ENCODE results near the gene UCHL5. TPM values are rescaled to one million over a fixed set of nuclear protein-coding genes. Genes with fewer than 3 reads are reported as not detected.
A peak's percentile ranks its signal among the peaks of the same experiment; 100 is the strongest.
"Not testable (repeated sequence)": the region's sequence is repeated elsewhere in the genome, so short reads cannot be mapped to it uniquely, and the experiment has no call there.

Gene UCHL5
- total RNA-seq, 3 donors from 2014 or later: 87.3 to 108 (median 87.8) TPM

DNA sequence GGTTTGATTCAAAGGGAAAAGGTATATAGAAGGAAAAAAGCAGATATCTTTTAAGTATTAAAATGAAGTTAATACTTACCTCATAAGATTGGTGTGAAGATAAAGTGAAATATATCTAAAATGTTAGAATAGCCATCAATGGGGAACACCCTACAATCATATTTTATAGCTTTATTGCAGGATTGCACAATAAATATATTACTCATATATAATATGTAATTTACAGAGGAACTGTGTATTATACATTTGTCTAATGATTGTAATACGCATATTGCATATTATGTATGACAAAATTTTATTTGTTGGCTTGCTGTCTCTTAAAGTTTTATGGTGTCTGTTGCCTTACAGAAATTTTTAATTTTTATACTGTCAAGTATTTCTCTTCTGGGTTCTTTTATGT is 47.8 kb downstream of the UCHL5 start:
- DNase-seq (no peak), ATAC-seq (no peak)
- no peaks in the 10 kb centered on the region for H3K4me1 Mint-ChIP-seq (ENCODE audit: low read depth)
- no peak overlapping the region for H3K4me3 Mint-ChIP-seq
- H3K36me3 Mint-ChIP-seq (ENCODE audit: insufficient read depth): peaks cover 8% of the 10 kb centered on the region
- no peaks in the 10 kb centered on the region for H3K27me3 Mint-ChIP-seq (ENCODE audit: low read depth)
- H3K9me3 Mint-ChIP-seq: peaks cover 2% of the 10 kb centered on the region

DNA sequence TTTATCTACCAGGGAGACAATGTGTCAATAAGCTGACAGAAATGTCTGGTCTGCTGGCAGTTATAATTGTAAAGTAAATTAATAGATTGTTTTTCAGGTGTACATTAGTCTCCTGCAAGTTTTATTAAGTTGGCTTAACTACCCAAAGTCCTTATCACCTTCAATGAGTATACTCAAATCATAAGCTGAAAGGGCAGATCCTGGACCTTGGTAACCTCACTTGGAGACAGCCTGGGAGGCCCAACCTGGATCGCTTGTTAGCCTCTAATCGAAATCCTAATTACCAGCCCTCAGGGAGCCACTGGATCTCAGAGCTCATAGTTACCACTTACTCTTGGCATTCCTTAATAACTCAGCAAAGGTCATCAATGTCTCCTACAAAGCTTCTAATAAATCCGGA is 49.7 kb downstream of the UCHL5 start:
- H3K27me3 Mint-ChIP-seq (ENCODE audit: low read depth): no peaks in the 10 kb centered on the region
- H3K9me3 Mint-ChIP-seq: peaks cover 14% of the 10 kb centered on the region
- H3K4me1 Mint-ChIP-seq (ENCODE audit: low read depth): peaks cover 2% of the 10 kb centered on the region
- DNase-seq (no peak), ATAC-seq (no peak)
- peaks cover 14% of the 10 kb centered on the region for H3K36me3 Mint-ChIP-seq (ENCODE audit: insufficient read depth)
- no peak overlapping the region for H3K4me3 Mint-ChIP-seq

GRCh38 chr1:193005785-193006184 is 53.4 kb downstream of the UCHL5 start:
- peaks cover 2% of the 10 kb centered on the region for H3K4me1 Mint-ChIP-seq (ENCODE audit: low read depth)
- H3K9me3 Mint-ChIP-seq: peaks cover 19% of the 10 kb centered on the region
- no peaks in the 10 kb centered on the region for H3K27me3 Mint-ChIP-seq (ENCODE audit: low read depth)
- ATAC-seq (no peak), DNase-seq (no peak)
- H3K4me3 Mint-ChIP-seq: no peak overlapping the region
- peaks cover 39% of the 10 kb centered on the region for H3K36me3 Mint-ChIP-seq (ENCODE audit: insufficient read depth)

DNA sequence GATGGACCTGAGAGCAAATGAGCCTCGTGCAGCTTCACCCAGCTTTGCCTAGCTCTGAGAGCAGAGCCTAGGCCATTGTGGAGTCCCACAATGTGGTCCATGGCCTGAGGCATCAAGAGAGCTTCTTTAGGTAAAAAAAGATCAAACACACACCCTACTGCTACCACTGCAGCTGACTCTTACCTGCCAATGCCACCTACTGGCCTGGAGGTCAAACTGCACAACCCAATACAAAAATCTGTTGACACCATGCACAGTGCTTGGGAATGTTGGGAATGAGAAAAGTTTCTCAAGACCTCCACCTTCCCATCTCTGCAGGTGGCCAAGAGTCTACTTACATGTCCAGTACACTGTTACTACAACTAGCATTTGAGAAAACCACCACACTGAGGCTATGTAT is 60.6 kb downstream of the UCHL5 start:
- Mint-ChIP-seq H3K27me3 (ENCODE audit: low read depth) (no peaks in the 10 kb centered on the region), H3K9me3 (peaks cover 7% of the 10 kb centered on the region), H3K36me3 (ENCODE audit: insufficient read depth) (peaks cover 50% of the 10 kb centered on the region), H3K4me1 (ENCODE audit: low read depth) (no peaks in the 10 kb centered on the region), H3K4me3 (no peak overlapping the region)
- DNase-seq (no peak), ATAC-seq (no peak)

DNA sequence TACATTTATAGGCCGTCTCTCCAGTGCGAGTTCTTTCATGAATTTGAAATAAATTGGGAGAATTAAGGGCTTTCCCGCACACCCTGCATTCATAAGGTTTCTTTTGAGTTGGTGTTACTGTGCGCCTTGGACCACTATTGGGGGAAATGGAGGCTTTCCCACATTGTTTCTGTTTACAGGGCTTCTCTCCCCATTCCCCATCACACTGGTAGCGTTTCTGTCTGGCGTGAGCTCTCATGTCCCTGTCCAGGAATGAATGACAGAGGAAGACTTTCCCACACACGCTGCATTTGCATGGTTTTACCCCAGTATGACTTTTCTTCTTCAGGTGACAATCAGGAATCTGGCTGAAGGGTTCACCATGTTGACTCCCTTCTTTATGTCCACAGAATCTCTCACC is 65.0 kb downstream of the UCHL5 start:
- H3K27me3 Mint-ChIP-seq (ENCODE audit: low read depth): no peaks in the 10 kb centered on the region
- ATAC-seq: no peak
- H3K4me1 Mint-ChIP-seq (ENCODE audit: low read depth): no peaks in the 10 kb centered on the region
- H3K4me3 Mint-ChIP-seq: no peak overlapping the region
- no peak for DNase-seq
- H3K9me3 Mint-ChIP-seq: peaks cover 3% of the 10 kb centered on the region
- peaks cover 27% of the 10 kb centered on the region for H3K36me3 Mint-ChIP-seq (ENCODE audit: insufficient read depth)

DNA sequence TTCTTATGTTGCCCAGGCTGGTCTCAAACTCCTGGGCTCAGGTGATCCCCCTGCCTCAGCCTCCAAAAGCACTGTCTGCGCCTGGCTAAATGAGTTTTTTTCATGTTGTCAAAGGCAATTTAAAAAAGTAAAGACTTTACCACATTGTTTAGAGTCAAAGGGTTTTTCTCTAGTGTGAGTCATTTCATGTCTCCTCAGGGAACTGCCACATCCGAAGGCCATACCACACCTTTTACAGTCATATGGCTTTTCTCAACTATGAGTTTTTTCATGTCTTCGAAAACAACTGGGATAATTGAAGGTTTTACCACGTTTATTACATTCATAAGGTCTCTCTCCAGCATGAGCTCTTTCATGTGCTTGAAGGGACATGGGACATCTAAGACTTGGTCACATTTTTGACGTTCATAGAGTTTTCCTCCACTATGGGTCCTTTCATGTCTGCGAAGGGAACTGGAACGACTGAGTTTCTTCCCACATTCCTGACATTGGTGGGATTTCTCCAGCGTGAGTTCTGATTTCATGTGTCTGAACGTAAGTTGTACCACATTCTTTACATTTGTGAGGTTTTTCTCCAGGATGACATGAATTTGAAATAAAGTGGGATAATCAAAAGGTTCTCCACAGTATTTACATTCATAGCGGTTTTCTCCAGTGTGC is 65.6 kb downstream of the UCHL5 start:
- DNase-seq: no peak
- H3K36me3 Mint-ChIP-seq (ENCODE audit: insufficient read depth): peaks cover 21% of the 10 kb centered on the region
- ATAC-seq: peak; percentile 32 to 37
- H3K4me1 Mint-ChIP-seq (ENCODE audit: low read depth): no peaks in the 10 kb centered on the region
- H3K27me3 Mint-ChIP-seq (ENCODE audit: low read depth): no peaks in the 10 kb centered on the region
- H3K9me3 Mint-ChIP-seq: peaks cover 3% of the 10 kb centered on the region
- H3K4me3 Mint-ChIP-seq: no peak overlapping the region

- peaks cover 33% of the 10 kb centered on the region for H3K4me1 Mint-ChIP-seq (ENCODE audit: low read depth)
- ATAC-seq; H3K36me3 Mint-ChIP-seq (ENCODE audit: insufficient read depth); H3K4me3 Mint-ChIP-seq; H3K9me3 Mint-ChIP-seq; DNase-seq; H3K27me3 Mint-ChIP-seq (ENCODE audit: low read depth): not testable (repeated sequence)
These were observed 72.3 kb downstream of the UCHL5 start for GRCh38 chr1:192986748-192987334.

DNA sequence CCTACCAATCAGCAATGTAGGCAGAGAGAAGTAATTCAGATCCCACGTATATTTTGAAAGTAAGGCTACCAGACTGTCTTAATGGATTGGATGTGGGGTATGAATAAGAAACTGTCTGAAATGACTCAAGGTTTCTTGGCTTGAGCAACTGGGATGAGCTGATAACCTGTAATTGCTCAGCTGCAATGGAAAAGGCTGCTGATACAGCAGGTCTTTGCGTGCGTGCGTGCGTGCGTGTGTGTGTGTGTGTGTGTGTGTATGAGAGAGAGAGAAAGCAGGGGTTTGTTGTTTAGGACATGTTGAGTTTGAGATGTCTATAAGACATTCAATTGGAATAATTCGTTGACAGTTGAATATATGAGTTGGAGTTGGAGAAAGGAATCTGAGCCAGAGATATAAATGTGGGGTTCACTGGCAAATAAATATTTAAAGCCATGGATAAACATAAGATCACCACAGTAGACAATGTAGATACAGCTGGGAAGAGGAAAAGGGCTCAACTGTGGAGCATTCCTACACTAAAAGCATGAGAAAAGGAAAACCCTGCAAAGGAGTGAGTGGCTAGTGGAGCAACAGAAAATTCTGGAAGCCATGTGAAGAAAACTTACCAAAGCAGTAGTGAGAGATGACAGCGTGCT is 72.9 kb downstream of the UCHL5 start:
- H3K27me3 Mint-ChIP-seq (ENCODE audit: low read depth): no peaks in the 10 kb centered on the region
- H3K4me1 Mint-ChIP-seq (ENCODE audit: low read depth): peaks cover 33% of the 10 kb centered on the region
- DNase-seq (no peak), ATAC-seq (peak; percentile 21 to 25)
- no peaks in the 10 kb centered on the region for H3K9me3 Mint-ChIP-seq
- H3K36me3 Mint-ChIP-seq (ENCODE audit: insufficient read depth): peaks cover 5% of the 10 kb centered on the region
- H3K4me3 Mint-ChIP-seq: no peak overlapping the region

DNA sequence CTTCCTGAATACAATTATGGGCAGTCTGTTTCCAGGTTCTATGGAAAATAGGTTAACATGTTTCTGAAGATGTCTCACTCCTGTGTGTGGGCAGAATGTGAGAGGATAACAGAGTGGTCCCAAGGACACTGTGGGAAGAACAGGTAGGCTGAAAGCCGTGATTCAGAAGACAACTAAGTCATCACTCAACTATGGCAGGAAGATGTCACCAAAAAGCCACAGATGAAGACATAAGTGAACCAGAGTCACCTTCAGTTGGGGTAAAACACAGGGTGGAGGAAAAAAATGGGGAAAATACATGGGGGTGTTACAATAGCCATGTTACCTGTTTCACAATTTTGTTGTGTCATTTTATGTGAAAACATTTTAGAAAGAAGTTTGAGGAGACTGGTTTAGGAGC is 75.1 kb downstream of the UCHL5 start:
- Mint-ChIP-seq H3K36me3 (ENCODE audit: insufficient read depth) (peaks cover 10% of the 10 kb centered on the region), H3K9me3 (no peaks in the 10 kb centered on the region), H3K27me3 (ENCODE audit: low read depth) (no peaks in the 10 kb centered on the region), H3K4me3 (no peak overlapping the region), H3K4me1 (ENCODE audit: low read depth) (peaks cover 33% of the 10 kb centered on the region)
- ATAC-seq (peak; percentile 66 to 70), DNase-seq (no peak)

DNA sequence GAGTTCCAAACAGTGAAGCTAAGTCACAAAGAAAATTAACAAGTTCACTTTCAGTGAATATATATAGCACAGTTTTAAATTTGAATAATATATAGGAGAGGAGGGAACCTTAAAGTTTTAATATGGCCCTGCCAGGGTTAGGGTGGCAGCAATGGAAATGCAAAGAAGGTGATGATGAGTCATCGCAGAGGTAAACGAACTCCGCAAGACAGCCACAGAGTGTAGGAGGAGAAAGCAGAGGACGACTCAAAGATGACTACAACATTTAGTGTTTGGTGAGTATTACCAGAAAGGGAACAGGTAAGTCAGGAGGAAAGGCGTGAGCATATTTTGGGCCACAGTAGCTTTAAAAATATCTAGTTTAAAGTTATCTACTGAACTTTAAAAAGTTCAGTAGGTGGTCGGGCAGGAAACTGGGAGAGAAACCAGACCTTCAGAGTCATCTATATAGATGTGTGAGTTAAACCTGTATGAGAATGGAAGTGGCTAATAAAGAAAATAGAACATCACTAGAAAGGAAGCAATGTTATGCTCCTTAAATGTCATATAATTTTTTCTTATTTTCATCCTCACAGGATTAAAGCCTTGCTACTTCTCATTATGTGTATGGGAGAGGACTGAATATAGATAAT is 75.7 kb downstream of the UCHL5 start:
- ATAC-seq: peak; percentile 84
- no peak for DNase-seq
- no peaks in the 10 kb centered on the region for H3K9me3 Mint-ChIP-seq
- H3K36me3 Mint-ChIP-seq (ENCODE audit: insufficient read depth): peaks cover 10% of the 10 kb centered on the region
- H3K27me3 Mint-ChIP-seq (ENCODE audit: low read depth): no peaks in the 10 kb centered on the region
- H3K4me1 Mint-ChIP-seq (ENCODE audit: low read depth): peaks cover 33% of the 10 kb centered on the region
- H3K4me3 Mint-ChIP-seq: peak overlapping the region; percentile 37

DNA sequence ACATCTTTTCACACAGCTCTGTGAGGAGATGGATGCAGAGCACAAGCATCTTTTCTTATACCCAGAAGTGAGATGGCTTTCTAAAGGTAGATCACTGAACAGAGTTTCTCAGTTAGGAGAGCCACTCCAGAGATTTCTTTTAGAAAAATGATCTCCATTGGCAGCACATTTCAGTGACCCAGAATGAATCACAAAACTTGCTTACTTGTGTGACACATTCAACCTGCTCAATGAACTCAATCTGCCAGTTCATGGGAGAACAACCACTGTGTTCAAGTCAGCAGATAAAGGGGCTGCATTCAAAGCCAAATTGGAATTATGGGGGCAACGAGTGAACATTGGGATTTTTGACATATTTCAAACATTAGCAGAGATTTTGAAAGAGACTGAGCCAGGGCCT is 78.3 kb downstream of the UCHL5 start:
- no peak overlapping the region for H3K4me3 Mint-ChIP-seq
- ATAC-seq (no peak), DNase-seq (no peak)
- H3K36me3 Mint-ChIP-seq (ENCODE audit: insufficient read depth): peaks cover 5% of the 10 kb centered on the region
- no peaks in the 10 kb centered on the region for H3K27me3 Mint-ChIP-seq (ENCODE audit: low read depth)
- H3K4me1 Mint-ChIP-seq (ENCODE audit: low read depth): peaks cover 27% of the 10 kb centered on the region
- no peaks in the 10 kb centered on the region for H3K9me3 Mint-ChIP-seq

DNA sequence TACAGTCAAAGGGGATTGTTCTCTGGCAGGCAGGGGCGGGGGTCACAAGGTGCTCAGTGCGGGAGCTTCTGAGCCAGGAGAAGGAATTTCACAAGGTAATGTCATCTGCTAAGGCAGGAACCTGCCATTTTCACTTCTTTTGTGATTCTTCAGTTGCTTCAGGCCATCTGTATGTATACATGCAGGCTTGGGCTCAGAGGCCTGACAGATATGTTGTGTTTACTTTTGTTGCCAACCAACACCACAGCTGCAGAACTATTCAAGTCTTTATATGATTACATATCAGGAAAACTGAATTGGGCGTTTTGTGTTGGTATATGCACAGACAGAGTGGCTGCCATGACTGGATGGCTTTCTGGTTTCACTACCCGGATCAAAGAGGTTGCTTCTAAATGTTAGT is 78.8 kb downstream of the UCHL5 start:
- not testable (repeated sequence) for ATAC-seq; DNase-seq; H3K36me3 Mint-ChIP-seq (ENCODE audit: insufficient read depth); H3K9me3 Mint-ChIP-seq; H3K4me3 Mint-ChIP-seq; H3K27me3 Mint-ChIP-seq (ENCODE audit: low read depth)
- peaks cover 23% of the 10 kb centered on the region for H3K4me1 Mint-ChIP-seq (ENCODE audit: low read depth)

GRCh38 chr1:192979542-192979941 is 79.6 kb downstream of the UCHL5 start:
- Mint-ChIP-seq H3K27me3 (ENCODE audit: low read depth) (no peaks in the 10 kb centered on the region), H3K4me1 (ENCODE audit: low read depth) (peaks cover 17% of the 10 kb centered on the region), H3K36me3 (ENCODE audit: insufficient read depth) (peaks cover 5% of the 10 kb centered on the region), H3K4me3 (no peak overlapping the region), H3K9me3 (no peaks in the 10 kb centered on the region)
- DNase-seq (no peak), ATAC-seq (no peak)

GRCh38 chr1:192978195-192978710 is 80.9 kb downstream of the UCHL5 start:
- Mint-ChIP-seq H3K4me3 (no peak overlapping the region), H3K27me3 (ENCODE audit: low read depth) (no peaks in the 10 kb centered on the region), H3K4me1 (ENCODE audit: low read depth) (peaks cover 5% of the 10 kb centered on the region), H3K9me3 (no peaks in the 10 kb centered on the region), H3K36me3 (ENCODE audit: insufficient read depth) (peaks cover 5% of the 10 kb centered on the region)
- no peak for DNase-seq
- ATAC-seq: no peak

Data from activated T-cell treated with anti-CD3 and anti-CD28 coated beads, Interleukin-2, amount 50 U/mL, for 4 hours (primary cell).